GM20000 (cell line): ENCODE data around the gene QDPR.

Source experiments
- DNase-seq: peaks from one replicate; pipeline ENCODE4 v3.0.0; 2012; ENCODE audit warnings: low spot score
- CTCF ChIP-seq: IDR thresholded peaks from 2 replicates; pipeline ENCODE4 v1.5.1; 2012; ENCODE audit warnings: mild to moderate bottlenecking, control low read depth; ENCODE audit errors: extremely low read depth, missing control alignments

The QDPR gene

GRCh38 chr4:17489721-17490120 is 22.2 kb downstream of the QDPR start:
- DNase-seq = no peak
- TF ChIP-seq CTCF = no peak

GRCh38 chr4:17489123-17489522 is 22.8 kb downstream of the QDPR start:
- TF ChIP-seq CTCF = no peak
- no peak for DNase-seq

- no peak for DNase-seq
- TF ChIP-seq CTCF = no peak
These were observed 29.2 kb downstream of the QDPR start for GRCh38 chr4:17482716-17483115.

- TF ChIP-seq CTCF = no peak
- no peak for DNase-seq
These were observed 30.9 kb downstream of the QDPR start for GRCh38 chr4:17480955-17481354.

- no peak for TF ChIP-seq CTCF
- no peak for DNase-seq
These were observed 31.5 kb downstream of the QDPR start for GRCh38 chr4:17480210-17480927.

- no peak for TF ChIP-seq CTCF
- no peak for DNase-seq
These were observed 34.0 kb downstream of the QDPR start for GRCh38 chr4:17477774-17478472.

- TF ChIP-seq CTCF = no peak
- DNase-seq = no peak
These were observed 35.0 kb downstream of the QDPR start for GRCh38 chr4:17476853-17477252.
